HUDEP-2 (cell line): ENCODE results near the gene FSD1L.
"Not testable (repeated sequence)": the region's sequence is repeated elsewhere in the genome, so short reads cannot be mapped to it uniquely, and the experiment has no call there.

Source experiments
- DNase-seq, 76 experiments: peaks; one replicate each; lab custom pipeline; 2025; ENCODE audit not compliant: unreplicated experiment in 76 of 76; lab: John Stamatoyannopoulos, UW

Gene FSD1L

GRCh38 chr9:105475302-105475701 is 27.5 kb downstream of the FSD1L start:
- DNase-seq, result peak in 4 of 76 experiments; percentile 3 to 9 (median 4)

GRCh38 chr9:105479846-105480245 is 32.0 kb downstream of the FSD1L start:
- DNase-seq, result no peak

GRCh38 chr9:105483618-105484017 is 35.8 kb downstream of the FSD1L start:
- DNase-seq, result peak in 1 of 76 experiments; percentile 4

- DNase-seq, result no peak
These were observed 36.4 kb downstream of the FSD1L start for GRCh38 chr9:105484226-105484625.

GRCh38 chr9:105485131-105485530 is 37.3 kb downstream of the FSD1L start:
- DNase-seq, result no peak

- DNase-seq, result no peak
These were observed 49.0 kb downstream of the FSD1L start for GRCh38 chr9:105496826-105497225.

- DNase-seq, result no peak
These were observed 49.9 kb downstream of the FSD1L start for GRCh38 chr9:105497704-105498103.

GRCh38 chr9:105500108-105500766 is 52.4 kb downstream of the FSD1L start:
- DNase-seq, result no peak

GRCh38 chr9:105501414-105501813 is 53.6 kb downstream of the FSD1L start:
- no peak for DNase-seq

- no peak for DNase-seq
These were observed 54.4 kb downstream of the FSD1L start for GRCh38 chr9:105502276-105502675.

- DNase-seq, result peak in 11 of 76 experiments; percentile 3 to 60 (median 36)
These were observed 56.0 kb downstream of the FSD1L start for GRCh38 chr9:105503881-105504280.

- DNase-seq, result no peak
These were observed 59.4 kb downstream of the FSD1L start for GRCh38 chr9:105507096-105507790.

GRCh38 chr9:105508530-105508929 is 60.7 kb downstream of the FSD1L start:
- DNase-seq, result no peak

GRCh38 chr9:105510024-105510423 is 62.2 kb downstream of the FSD1L start:
- DNase-seq, result no peak

- DNase-seq, result no peak
These were observed 63.6 kb downstream of the FSD1L start for GRCh38 chr9:105511446-105511845.

- DNase-seq, result no peak
These were observed 68.1 kb downstream of the FSD1L start for GRCh38 chr9:105515811-105516413.

- DNase-seq, result peak in 7 of 76 experiments; percentile 1 to 17 (median 3)
These were observed 72.0 kb downstream of the FSD1L start for GRCh38 chr9:105519710-105520369.

GRCh38 chr9:105520992-105521391 is 73.2 kb downstream of the FSD1L start:
- DNase-seq, result not testable (repeated sequence)

GRCh38 chr9:105522618-105523385 is 75.0 kb downstream of the FSD1L start:
- DNase-seq, result not testable (repeated sequence)

- no peak for DNase-seq
These were observed 83.7 kb downstream of the FSD1L start for GRCh38 chr9:105531530-105531929.
